Smooth muscle cell of the brain vasculature (primary cell): Measurements from ENCODE around the gene PSMC5.

Experiments used
- DNase-seq: peaks from one replicate; pipeline ENCODE4 v3.0.0-alpha.2; 2012; ENCODE audit warnings: low read depth, low spot score

Gene PSMC5

DNA sequence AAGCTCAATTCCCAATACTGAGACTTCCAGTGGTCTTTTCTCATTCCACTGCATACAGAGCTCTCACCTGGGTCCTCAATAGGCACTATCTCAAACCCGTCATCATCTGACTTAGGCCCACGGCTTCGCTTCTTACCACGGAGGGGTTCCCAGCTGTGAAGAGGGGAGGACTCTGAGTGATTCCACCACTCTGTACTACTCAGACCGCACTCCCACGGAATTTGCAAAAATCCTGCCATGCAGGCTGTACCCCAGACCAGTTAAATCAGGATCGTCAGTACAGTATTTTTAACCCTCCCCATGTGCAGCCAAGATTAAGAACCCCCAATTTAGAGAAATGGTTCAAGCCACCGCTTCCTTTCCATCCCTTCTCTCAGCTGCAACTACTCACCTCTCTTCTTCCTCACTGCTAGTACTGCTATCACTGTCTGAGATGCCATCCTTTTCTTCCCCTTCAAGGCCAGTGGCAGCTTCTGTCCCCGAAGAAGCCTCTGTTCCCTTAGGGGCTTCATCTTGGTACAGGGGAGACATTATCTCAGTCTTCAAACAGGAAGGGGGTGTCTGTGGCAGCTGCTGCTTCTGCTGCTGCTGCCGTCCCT is 6.2 kb upstream of the PSMC5 start:
- no peak for DNase-seq

GRCh38 chr17:63821804-63822203 is 5.4 kb upstream of the PSMC5 start:
- DNase-seq, result no peak

- DNase-seq, result no peak
Measured at GRCh38 chr17:63822537-63822936, 4.7 kb upstream of the PSMC5 start.

- no peak for DNase-seq
Measured at GRCh38 chr17:63823659-63824331, 3.4 kb upstream of the PSMC5 start.

DNA sequence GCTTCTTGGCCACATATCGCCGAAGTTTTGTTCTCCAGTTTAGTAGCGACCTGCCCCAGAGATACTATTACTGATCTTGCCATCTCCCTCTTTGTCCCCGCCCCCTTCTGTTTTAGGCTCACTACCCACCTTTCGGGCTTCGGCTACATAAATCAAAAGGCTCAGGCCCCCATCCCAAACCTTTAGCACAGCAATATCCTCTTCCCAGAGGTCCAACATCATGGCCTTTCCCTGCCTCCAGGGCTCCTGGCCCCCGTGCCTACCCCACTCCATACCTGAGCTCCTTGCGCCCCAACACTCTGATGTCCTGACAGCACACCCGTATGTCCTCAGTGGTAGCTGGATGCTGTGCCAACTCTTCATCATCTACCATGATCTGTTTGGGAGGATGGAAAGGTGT is 2.9 kb upstream of the PSMC5 start:
- DNase-seq, result no peak

- no peak for DNase-seq
Measured at GRCh38 chr17:63826468-63827001, 696 bp upstream of the PSMC5 start.

DNA sequence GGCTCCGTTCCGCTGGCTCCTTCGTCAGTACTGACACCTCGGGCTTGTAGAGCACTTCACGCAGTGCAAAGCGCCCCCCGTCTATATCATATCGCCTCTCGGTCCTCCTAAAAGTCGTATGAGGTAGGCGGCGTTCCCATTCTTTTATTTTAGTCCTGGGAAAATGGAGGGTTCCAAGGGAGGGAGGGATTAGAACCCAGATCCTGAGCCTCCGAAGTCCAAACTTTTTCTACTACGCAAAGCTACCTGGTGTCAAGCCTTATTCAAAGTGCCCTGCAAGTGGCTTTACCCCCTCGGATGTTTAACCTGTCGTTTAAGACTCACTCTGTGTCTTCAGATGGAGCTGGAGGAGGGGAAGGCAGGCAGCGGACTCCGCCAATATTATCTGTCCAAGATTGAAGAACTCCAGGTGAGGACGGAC is 580 bp downstream of the PSMC5 start:
- DNase-seq, result no peak

DNA sequence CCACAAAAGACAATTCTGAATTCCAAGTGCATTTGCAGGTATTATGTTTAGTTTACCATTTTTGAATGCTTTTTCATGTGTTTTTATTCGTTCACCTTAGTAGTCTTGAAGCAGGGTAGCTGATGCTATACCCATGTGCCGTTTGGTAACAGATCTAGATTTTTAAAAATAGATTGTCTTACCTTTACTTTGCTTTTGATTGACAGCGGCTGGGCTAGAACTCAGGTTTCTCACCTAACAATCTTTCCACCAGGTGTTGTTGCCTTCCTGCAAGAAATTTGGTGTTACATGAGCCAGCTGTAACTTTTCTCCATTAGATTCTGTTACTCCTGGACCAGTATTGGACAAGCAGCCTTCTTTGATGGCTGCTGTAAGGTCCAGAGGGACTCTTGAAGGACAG is 1.7 kb downstream of the PSMC5 start:
- DNase-seq, result no peak

DNA sequence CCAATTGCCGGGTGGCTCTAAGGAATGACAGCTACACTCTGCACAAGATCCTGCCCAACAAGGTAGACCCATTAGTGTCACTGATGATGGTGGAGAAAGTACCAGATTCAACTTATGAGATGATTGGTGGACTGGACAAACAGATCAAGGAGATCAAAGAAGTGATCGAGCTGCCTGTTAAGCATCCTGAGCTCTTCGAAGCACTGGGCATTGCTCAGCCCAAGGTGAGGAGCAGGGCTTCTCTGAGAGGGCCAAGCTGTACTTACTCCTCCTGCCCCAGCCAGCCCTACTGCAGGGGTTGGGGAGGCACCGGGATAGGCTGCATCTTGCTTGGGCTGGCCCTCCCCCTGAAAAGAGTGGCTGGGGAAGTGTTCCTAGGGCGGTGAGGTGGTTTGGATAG is 3.0 kb downstream of the PSMC5 start:
- no peak for DNase-seq

GRCh38 chr17:63830904-63831491 is 3.8 kb downstream of the PSMC5 start:
- DNase-seq, result no peak

GRCh38 chr17:63831505-63831904 is 4.3 kb downstream of the PSMC5 start:
- no peak for DNase-seq

- no peak for DNase-seq
Measured at GRCh38 chr17:63832014-63832413, 4.8 kb downstream of the PSMC5 start.

DNA sequence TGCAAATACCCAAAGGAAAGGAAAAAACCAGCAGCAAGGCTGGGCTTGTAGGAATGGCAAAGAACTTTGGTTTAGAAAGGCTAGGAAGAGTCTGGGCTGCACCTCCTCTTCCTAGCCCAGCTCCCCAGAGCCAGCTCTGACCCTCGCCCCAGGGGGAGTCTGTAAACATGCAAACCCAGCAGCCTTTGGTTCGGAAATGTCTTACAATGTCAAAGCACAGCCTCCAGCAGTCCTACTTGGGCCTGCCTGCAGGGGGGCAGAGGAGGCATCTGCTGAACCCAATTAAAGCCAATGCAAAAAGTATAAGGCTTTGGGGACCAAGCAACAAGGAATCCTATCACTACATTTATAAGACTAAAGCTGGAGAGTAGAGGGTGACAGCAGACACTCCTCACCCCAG is 5.2 kb downstream of the PSMC5 start:
- DNase-seq, result no peak

DNA sequence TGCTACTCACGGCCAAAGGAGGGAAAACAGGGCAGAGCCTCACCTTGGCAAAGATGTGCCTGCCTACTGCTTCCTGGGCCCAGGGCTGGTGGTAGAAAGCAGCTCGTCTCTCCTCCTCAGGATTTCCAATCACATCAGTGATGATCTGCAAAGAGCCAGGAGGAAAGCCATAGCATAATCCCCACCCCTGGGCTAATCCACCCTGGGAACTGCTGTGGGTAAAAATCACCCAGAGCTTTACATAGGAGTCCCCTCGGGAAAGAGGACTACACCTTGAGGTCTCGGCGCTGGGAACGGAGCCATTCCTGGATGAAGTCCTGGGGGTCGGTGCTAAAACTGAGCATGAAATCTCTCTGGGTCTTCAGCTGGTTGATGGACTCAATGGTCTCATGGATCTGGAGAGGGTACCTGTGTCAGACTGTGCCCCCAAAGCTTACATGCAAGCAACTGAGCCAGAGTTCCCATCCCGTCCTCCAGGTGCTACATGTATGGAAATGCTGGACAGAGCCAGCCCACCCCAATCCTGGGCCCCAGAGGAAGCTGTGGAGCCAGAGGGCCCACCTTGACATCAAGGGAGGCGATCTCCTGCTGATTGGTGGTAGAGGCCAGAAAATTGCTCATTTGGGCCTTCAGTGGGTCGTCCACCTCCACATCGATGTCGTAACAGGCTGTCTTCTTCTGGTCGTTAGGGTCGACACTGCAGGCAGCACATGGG is 6.0 kb downstream of the PSMC5 start:
- DNase-seq, result no peak

DNA sequence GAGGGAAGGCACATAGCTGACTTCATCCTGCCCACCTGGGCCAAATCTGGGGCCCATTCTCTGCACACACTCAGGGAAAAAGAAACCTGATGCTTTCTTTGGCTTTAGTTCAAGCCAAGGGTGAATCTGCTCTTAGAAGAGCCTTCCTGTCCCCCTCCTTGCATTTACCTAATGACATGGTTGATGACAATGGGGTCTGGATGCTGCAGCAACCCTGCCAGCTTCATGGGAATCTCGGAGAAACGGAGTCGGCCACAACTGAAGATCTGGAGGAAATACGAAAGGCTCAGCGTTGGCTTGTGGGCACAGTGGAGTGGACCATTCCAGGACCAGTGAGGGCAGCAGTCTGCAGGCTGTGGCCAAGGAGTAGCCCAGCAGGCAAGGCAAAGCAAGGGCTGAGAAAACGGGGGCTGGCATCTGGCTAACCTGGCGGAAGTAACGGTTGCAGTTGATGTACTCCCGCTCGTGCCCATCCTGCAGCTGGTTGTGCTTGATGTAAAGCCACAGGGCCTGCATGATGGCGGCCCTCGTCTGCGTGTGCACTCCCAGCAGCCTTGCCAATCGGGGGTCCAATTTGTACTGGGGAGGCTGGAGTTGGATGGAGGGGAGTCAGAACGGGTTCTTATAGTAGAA is 6.6 kb downstream of the PSMC5 start:
- no peak for DNase-seq

- no peak for DNase-seq
Measured at GRCh38 chr17:63834431-63835166, 7.4 kb downstream of the PSMC5 start.

DNA sequence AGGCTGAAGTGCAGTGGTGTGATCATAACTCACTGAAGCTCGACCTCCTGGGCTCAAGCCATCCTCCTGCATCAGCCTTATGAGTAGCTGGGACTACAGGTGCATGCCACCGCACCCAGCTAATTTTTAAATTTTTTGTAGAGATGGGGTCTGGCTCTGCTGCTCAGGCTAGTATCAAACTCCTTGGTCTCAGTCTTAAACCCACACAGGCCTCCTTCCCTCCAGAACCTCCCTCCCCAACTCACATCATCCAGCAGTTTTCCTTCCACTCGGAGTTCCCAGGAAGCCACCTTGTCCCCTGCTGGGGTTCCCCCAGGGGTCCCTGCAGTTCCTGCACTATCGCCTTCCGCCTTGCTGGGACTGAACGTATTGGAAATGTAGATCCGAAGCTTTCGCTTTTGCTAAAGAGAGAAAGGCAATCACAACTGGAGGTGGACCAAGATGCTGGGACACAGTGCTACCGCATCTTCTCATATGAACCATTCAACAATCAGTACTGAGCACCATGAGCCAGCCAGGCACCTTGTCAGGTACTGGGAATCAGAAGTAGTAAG is 8.0 kb downstream of the PSMC5 start:
- no peak for DNase-seq

DNA sequence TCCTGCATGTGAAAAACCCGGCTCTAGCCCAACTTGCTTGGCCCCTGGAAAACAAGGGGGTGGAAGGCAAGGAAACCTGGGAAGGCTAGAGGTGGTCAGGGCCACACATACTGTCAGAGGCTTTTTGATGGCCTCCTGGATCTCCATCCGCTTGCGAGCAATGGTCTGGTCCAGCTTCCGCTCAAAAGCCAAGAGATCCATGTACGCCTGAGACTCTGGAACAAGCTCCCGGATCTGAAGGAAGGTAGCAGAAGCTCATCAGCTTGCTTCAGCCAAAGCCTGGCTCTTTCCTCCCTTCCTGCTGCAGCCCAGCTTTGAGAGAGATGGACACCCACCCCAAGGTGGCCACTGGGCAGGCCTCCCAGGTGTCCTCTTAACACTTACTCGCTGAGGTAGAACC is 9.6 kb downstream of the PSMC5 start:
- DNase-seq, result no peak

DNA sequence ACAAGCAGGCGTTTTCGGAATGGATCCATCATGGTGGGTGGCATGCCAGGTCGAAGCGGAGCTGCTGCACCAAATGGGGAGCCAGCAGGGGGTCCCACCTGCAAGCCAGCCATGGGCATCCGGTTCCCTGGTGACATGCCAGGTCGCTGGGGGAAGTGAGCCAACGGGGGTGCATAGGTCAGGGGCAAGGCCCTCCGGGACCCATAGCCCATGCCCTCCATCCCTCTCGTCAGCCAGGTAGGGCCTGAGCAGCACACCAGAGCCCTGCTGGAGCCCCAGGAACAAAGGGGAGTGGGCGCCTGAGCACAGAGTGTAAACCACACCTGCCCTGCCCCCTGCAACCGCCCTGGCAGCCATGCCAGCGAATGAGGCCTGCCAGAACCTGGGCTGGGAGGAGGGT is 10.2 kb downstream of the PSMC5 start:
- no peak for DNase-seq

DNA sequence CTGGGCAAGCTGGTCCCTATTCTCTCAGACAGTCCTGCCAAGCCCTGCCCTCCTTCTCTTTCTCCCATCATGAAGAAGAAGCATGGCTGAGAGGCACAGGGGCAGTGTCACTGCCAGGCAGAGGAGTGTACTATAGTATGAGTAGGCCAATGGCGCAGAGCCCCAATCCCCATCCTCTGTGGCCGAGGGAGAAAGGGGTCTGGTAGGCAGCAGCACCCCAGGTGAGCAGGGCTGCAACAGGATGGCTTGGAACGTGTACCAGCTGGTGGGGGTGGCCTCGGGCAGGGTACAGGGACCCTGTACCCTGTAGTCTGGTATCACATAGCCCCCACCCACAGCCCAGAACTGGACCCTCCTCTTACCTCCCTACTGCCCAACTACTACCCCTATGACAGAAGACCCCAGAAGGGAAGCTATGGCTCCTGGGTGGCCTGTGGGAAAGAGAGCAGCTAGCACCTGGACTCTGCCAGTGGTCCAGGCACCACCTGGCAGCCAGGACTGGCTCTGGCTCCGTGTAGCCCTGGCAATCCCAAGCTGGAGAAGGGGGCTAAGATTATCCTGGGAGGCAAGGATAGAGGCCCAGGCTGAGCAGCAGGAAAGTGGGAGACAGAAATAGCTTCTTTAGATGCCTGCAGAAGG is 10.8 kb downstream of the PSMC5 start:
- DNase-seq, result no peak
